ENCODE data around the gene SH3GL2. TPM values are rescaled to one million over a fixed set of nuclear protein-coding genes. Genes with fewer than 3 reads are reported as not detected.

SH3GL2 gene
- total and polyA plus RNA-seq, 3 experiments from 2014 or later: not detected

DNA sequence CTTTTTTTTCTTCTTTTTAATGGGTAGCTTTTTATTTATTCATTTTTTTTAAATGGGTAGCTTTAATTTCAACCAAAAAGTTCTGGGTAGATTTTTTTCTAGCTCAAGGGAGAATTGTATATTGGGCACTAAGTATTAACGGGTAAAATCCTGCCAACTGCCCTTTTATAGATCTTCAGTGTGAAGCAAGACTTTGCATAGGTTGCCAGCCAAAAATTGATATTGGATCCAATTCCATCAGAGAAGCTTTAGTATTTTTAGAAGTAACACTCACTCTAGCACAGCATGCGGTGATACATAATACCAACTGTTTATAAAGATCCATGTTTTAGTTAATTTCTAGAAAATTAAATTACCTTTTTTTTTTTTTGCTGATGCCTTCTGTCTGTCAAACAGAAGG, 49.8 kb downstream of the SH3GL2 start:
- Histone ChIP-seq H3K36me3 (ENCODE audit: insufficient read depth, low read length) (no peaks in the 10 kb centered on the region), H3K4me1 (ENCODE audit: insufficient read depth, low read length) (no peaks in the 10 kb centered on the region), H3K27me3 (ENCODE audit: insufficient read depth, low read length, poor library complexity, severe bottlenecking) (no peaks in the 10 kb centered on the region), H3K27ac (ENCODE audit: low read depth, low read length) (no peak overlapping the region), H3K9me3 (ENCODE audit: low read length) (no peaks in the 10 kb centered on the region), H3K4me3 (ENCODE audit: low read length) (no peak overlapping the region)
- no peaks in the 10 kb centered on the region for H3K36me3 Mint-ChIP-seq
- H3K27me3 Mint-ChIP-seq: no peaks in the 10 kb centered on the region
- no peaks in the 10 kb centered on the region for H3K4me1 Mint-ChIP-seq
- ChIA-PET CTCF (no interaction called here), POLR2A (no interaction called here)
- no peak for DNase-seq
- H3K27ac Mint-ChIP-seq: no peak overlapping the region
- H3K4me3 Mint-ChIP-seq: no peak overlapping the region
- H3K9me3 Mint-ChIP-seq: peaks cover 0 to 22% (median 5%) of the 10 kb centered on the region in 5 donors

DNA sequence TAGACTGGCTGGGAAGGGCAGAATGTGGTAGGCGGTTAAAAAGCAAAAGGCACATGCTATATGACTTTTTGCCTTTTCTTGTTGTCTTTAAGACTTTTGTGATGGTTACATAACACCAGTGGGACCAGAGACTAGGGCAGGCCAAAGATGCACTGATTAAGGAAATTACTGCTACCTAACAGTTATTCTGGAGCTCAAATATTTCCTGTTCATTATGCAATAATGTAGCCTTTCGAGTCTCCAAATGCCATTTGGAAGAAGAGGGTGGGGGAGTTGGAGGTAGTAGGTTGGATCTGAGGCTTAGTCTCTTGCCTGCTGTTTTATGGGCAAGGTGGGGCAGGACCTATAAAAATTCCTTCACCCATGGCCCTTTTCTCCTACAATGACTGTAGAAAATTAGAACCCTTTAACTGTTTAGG, 51.7 kb downstream of the SH3GL2 start:
- Mint-ChIP-seq H3K9me3 (peaks cover 0 to 22% (median 6%) of the 10 kb centered on the region in 5 donors), H3K27me3 (no peaks in the 10 kb centered on the region), H3K27ac (no peak overlapping the region), H3K36me3 (no peaks in the 10 kb centered on the region), H3K4me3 (no peak overlapping the region), H3K4me1 (no peaks in the 10 kb centered on the region)
- Histone ChIP-seq H3K9me3 (ENCODE audit: low read length) (no peaks in the 10 kb centered on the region), H3K27ac (ENCODE audit: low read depth, low read length) (no peak overlapping the region), H3K36me3 (ENCODE audit: insufficient read depth, low read length) (no peaks in the 10 kb centered on the region), H3K27me3 (ENCODE audit: insufficient read depth, low read length, poor library complexity, severe bottlenecking) (no peaks in the 10 kb centered on the region), H3K4me3 (ENCODE audit: low read length) (no peak overlapping the region), H3K4me1 (ENCODE audit: insufficient read depth, low read length) (no peaks in the 10 kb centered on the region)
- ChIA-PET CTCF (no interaction called here), POLR2A (no interaction called here)
- no peak for DNase-seq

DNA sequence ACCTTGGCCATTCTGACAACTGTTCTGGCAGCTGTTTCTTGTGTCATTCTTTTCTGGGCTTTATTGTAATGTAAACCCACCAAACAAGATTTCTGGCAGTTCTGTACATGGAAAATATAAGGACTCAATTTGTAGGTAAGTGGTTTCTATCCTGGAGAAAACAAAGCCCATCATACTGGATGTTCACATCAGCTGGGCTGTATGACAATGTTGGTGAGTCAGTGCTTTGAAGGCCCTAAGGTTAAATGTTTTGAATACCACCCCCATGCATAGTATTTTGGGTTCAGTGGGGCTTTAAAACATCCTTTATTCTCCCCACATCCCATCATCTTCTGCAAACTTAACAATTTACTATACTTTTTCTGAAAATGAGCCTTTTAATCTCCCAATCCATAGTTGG, 52.5 kb downstream of the SH3GL2 start:
- Mint-ChIP-seq H3K4me1 (no peaks in the 10 kb centered on the region), H3K36me3 (no peaks in the 10 kb centered on the region), H3K4me3 (no peak overlapping the region), H3K9me3 (peaks cover 0 to 22% (median 8%) of the 10 kb centered on the region in 5 donors), H3K27me3 (no peaks in the 10 kb centered on the region), H3K27ac (no peak overlapping the region)
- Histone ChIP-seq H3K27me3 (ENCODE audit: insufficient read depth, low read length, poor library complexity, severe bottlenecking) (no peaks in the 10 kb centered on the region), H3K9me3 (ENCODE audit: low read length) (no peaks in the 10 kb centered on the region), H3K4me3 (ENCODE audit: low read length) (no peak overlapping the region), H3K4me1 (ENCODE audit: insufficient read depth, low read length) (no peaks in the 10 kb centered on the region), H3K36me3 (ENCODE audit: insufficient read depth, low read length) (no peaks in the 10 kb centered on the region), H3K27ac (ENCODE audit: low read depth, low read length) (no peak overlapping the region)
- POLR2A ChIA-PET: no interaction called here
- DNase-seq: no peak
- CTCF ChIA-PET: no interaction called here

DNA sequence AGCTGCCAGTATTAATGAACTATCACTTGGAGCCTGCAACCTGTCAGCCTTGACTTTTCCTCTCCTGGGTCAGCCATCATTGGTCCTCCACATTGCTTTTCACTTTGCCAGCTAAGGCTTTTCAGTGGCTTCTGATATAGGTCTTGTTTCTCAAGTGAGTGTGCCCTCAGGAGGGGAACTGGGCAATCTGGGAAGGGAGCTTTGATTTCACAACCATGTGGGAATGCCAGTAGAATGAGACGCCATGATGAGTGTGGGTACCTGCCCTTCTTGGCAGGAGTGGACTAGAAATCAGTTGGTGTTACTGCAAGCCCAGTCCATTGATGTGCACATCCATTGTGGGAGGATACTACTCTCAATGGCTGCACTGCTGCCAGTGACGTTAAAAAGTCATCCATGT, 54.1 kb downstream of the SH3GL2 start:
- peaks cover 0 to 10% (median 8%) of the 10 kb centered on the region in 5 donors for H3K9me3 Mint-ChIP-seq

DNA sequence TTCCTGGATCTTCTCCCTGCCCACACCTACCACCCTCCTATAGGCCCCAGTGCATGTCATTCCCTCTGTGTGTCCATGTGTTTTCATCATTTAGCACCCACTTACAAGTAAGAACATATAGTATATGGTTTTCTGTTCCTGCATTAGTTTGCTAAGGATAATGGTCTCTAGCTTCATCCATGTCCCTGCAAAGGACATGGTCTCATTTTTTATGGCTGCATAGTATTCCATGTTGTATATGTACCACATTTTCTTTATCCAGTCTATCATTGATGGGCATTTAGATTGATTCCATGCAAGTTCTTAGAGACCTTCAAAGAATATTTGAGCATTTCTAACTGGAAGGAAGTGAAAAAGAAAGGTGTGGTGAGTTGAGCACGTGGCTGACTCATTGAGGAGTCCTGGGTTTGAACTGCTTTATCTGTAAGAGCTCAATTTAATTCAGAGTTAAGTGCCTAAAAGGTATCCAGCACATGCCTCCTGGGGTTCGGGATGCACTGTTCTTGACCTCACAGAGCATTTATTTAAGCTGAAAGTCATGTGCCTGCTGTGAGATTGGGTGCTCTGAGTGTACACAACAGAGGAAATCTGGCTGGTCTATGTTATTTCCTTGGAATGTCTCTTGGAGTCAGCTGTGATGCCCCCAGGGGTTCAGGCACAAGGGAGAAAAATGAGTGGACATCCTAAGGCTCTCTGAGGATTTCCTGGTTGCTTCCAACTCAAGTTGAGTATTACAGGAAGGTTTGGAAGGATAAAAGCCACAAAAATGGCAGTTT, 56.4 kb downstream of the SH3GL2 start:
- Mint-ChIP-seq H3K27ac (no peak overlapping the region), H3K4me3 (no peak overlapping the region), H3K36me3 (no peaks in the 10 kb centered on the region), H3K27me3 (no peaks in the 10 kb centered on the region), H3K4me1 (no peaks in the 10 kb centered on the region), H3K9me3 (peaks cover 0 to 10% (median 9%) of the 10 kb centered on the region in 5 donors)
- Histone ChIP-seq H3K27me3 (ENCODE audit: insufficient read depth, low read length, poor library complexity, severe bottlenecking) (no peaks in the 10 kb centered on the region), H3K9me3 (ENCODE audit: low read length) (no peaks in the 10 kb centered on the region), H3K36me3 (ENCODE audit: insufficient read depth, low read length) (no peaks in the 10 kb centered on the region), H3K27ac (ENCODE audit: low read depth, low read length) (no peak overlapping the region), H3K4me3 (ENCODE audit: low read length) (no peak overlapping the region), H3K4me1 (ENCODE audit: insufficient read depth, low read length) (no peaks in the 10 kb centered on the region)
- DNase-seq: no peak
- POLR2A ChIA-PET: no interaction called here
- CTCF ChIA-PET: no interaction called here

More for the DNA sequence above, 54.1 kb downstream of the SH3GL2 start:
- Mint-ChIP-seq H3K27me3 (no peaks in the 10 kb centered on the region), H3K27ac (no peak overlapping the region), H3K4me3 (no peak overlapping the region), H3K36me3 (no peaks in the 10 kb centered on the region), H3K4me1 (no peaks in the 10 kb centered on the region)
- DNase-seq: no peak
- H3K36me3 ChIP-seq (ENCODE audit: insufficient read depth, low read length): no peaks in the 10 kb centered on the region
- ChIA-PET CTCF (no interaction called here), POLR2A (no interaction called here)
- no peaks in the 10 kb centered on the region for H3K4me1 ChIP-seq (ENCODE audit: insufficient read depth, low read length)
- no peaks in the 10 kb centered on the region for H3K9me3 ChIP-seq (ENCODE audit: low read length)
- H3K27me3 ChIP-seq (ENCODE audit: insufficient read depth, low read length, poor library complexity, severe bottlenecking): no peaks in the 10 kb centered on the region
- H3K27ac ChIP-seq (ENCODE audit: low read depth, low read length): no peak overlapping the region
- no peak overlapping the region for H3K4me3 ChIP-seq (ENCODE audit: low read length)

DNA sequence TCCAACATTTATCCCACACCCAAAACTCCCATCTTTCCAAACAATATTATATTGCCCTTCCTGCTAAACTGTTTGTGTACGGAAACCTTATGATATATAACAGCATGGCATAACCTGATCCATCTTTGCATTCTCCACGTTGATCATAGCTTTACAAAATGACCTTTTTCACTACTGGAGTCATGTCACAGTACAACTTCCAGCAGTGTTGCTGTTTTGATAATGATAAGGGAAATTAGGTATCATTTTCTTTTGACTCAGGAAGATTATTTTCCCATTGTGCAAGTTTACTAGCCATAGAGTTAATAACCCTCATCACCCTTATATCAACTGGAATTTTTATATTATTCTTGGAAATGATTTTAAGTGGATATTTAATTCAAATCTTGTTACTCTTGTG, 57.5 kb downstream of the SH3GL2 start:
- no peak for DNase-seq
- H3K27me3 ChIP-seq (ENCODE audit: insufficient read depth, low read length, poor library complexity, severe bottlenecking): no peaks in the 10 kb centered on the region
- no peak overlapping the region for H3K4me3 ChIP-seq (ENCODE audit: low read length)
- ChIA-PET POLR2A (no interaction called here), CTCF (no interaction called here)
- no peaks in the 10 kb centered on the region for H3K36me3 ChIP-seq (ENCODE audit: insufficient read depth, low read length)
- H3K27ac Mint-ChIP-seq: no peak overlapping the region
- H3K27ac ChIP-seq (ENCODE audit: low read depth, low read length): no peak overlapping the region
- no peak overlapping the region for H3K4me3 Mint-ChIP-seq
- no peaks in the 10 kb centered on the region for H3K27me3 Mint-ChIP-seq
- H3K9me3 Mint-ChIP-seq: peaks cover 0 to 10% (median 9%) of the 10 kb centered on the region in 5 donors
- no peaks in the 10 kb centered on the region for H3K4me1 Mint-ChIP-seq
- no peaks in the 10 kb centered on the region for H3K36me3 Mint-ChIP-seq
- no peaks in the 10 kb centered on the region for H3K4me1 ChIP-seq (ENCODE audit: insufficient read depth, low read length)
- no peaks in the 10 kb centered on the region for H3K9me3 ChIP-seq (ENCODE audit: low read length)

DNA sequence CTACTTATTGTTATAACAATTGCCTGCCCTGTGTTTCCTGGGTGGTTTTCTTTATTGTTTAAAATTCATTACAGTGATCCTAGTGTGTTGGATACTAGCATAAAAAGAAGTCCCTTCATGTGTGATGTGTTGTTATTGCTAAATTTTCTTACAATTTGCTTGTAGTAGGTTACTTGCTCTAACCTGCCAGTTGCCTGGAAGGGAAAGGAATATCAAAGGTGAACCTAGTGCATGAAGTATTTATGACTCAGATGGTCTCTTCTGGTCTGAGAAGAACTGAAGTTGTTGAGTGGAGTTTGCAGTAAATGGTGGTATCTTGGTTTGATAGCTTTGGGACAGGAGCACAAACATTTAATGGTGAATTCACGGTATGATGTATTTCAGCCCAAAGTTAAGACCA, 58.0 kb downstream of the SH3GL2 start:
- Mint-ChIP-seq H3K9me3 (peaks cover 0 to 10% (median 9%) of the 10 kb centered on the region in 5 donors), H3K4me1 (no peaks in the 10 kb centered on the region), H3K27me3 (no peaks in the 10 kb centered on the region), H3K36me3 (no peaks in the 10 kb centered on the region), H3K4me3 (no peak overlapping the region), H3K27ac (no peak overlapping the region)
- Histone ChIP-seq H3K27ac (ENCODE audit: low read depth, low read length) (no peak overlapping the region), H3K36me3 (ENCODE audit: insufficient read depth, low read length) (no peaks in the 10 kb centered on the region), H3K27me3 (ENCODE audit: insufficient read depth, low read length, poor library complexity, severe bottlenecking) (no peaks in the 10 kb centered on the region), H3K9me3 (ENCODE audit: low read length) (no peaks in the 10 kb centered on the region), H3K4me1 (ENCODE audit: insufficient read depth, low read length) (no peaks in the 10 kb centered on the region), H3K4me3 (ENCODE audit: low read length) (no peak overlapping the region)
- no peak for DNase-seq
- POLR2A ChIA-PET: no interaction called here
- CTCF ChIA-PET: no interaction called here

DNA sequence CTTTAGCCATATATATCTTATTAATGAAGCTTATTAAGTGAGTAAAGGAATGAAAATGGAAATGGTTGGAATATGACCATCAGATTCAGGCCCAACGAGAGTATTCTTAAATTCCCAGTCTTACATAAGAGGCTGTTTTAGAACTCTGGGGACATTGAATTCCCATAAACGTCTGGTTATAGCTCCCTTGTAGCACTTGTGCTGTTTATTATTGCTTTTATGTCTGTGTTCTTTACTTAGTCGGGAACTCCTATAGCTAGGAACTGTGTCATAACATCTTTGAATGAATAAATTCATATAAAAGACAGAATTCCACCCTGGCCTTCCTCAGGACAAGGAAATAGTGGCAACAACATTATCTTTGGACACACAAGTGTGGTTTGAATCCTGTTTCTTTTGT, 58.4 kb downstream of the SH3GL2 start:
- H3K4me3 ChIP-seq (ENCODE audit: low read length): no peak overlapping the region
- H3K9me3 ChIP-seq (ENCODE audit: low read length): no peaks in the 10 kb centered on the region
- no peak overlapping the region for H3K4me3 Mint-ChIP-seq
- no peaks in the 10 kb centered on the region for H3K36me3 ChIP-seq (ENCODE audit: insufficient read depth, low read length)
- CTCF ChIA-PET: no interaction called here
- H3K27ac Mint-ChIP-seq: no peak overlapping the region
- POLR2A ChIA-PET: no interaction called here
- H3K27me3 ChIP-seq (ENCODE audit: insufficient read depth, low read length, poor library complexity, severe bottlenecking): no peaks in the 10 kb centered on the region
- no peaks in the 10 kb centered on the region for H3K27me3 Mint-ChIP-seq
- no peaks in the 10 kb centered on the region for H3K4me1 Mint-ChIP-seq
- peaks cover 0 to 10% (median 9%) of the 10 kb centered on the region in 5 donors for H3K9me3 Mint-ChIP-seq
- no peak for DNase-seq
- no peaks in the 10 kb centered on the region for H3K36me3 Mint-ChIP-seq
- H3K4me1 ChIP-seq (ENCODE audit: insufficient read depth, low read length): no peaks in the 10 kb centered on the region
- no peak overlapping the region for H3K27ac ChIP-seq (ENCODE audit: low read depth, low read length)

Data from CD8-positive, alpha-beta memory T cell (primary cell).